SK-N-MC (cell line): ENCODE results near the gene SUN3.
"Not testable (repeated sequence)": the region's sequence is repeated elsewhere in the genome, so short reads cannot be mapped to it uniquely, and the experiment has no call there.

Experiments used
- EZH2 ChIP-seq: fragments of 200-600 bp; sonication (generic); IDR thresholded peaks from one replicate; pipeline ENCODE4 v1.6.1; 2017; ENCODE audit warnings: antibody characterized with exemption
- FOXP2 ChIP-seq: optimal IDR thresholded peaks from 2 replicates; pipeline ENCODE3; 2011; ENCODE audit warnings: mild to moderate bottlenecking, moderate library complexity; ENCODE audit not compliant: insufficient read depth; ENCODE audit errors: extremely low read length, control extremely low read depth
- POLR2AphosphoS5 ChIP-seq: IDR thresholded peaks from 2 replicates; pipeline ENCODE4 v1.6.1; 2012; ENCODE audit warnings: mild to moderate bottlenecking, low read depth, low read length, borderline replicate concordance

GRCh38 chr7:48000164-48000563, 28.7 kb downstream of the SUN3 start:
- TF ChIP-seq POLR2AphosphoS5, EZH2, FOXP2: not testable (repeated sequence)
